ENCODE measurements around the gene FBRSL1. TPM values are rescaled to one million over a fixed set of nuclear protein-coding genes. Genes with fewer than 3 reads are reported as not detected.

The FBRSL1 gene
- total RNA-seq, 1 experiment from 2014 or later: 130 TPM

GRCh38 chr12:132535019-132535418, 45.1 kb downstream of the FBRSL1 start:
- BruUV-seq (replicated peaks): no TSS peak
- intact Hi-C loops (cut with micrococcal nuclease; ENCODE audit: unreplicated experiment): no loop called here
- POLR2A ChIA-PET (ENCODE audit: low non-redundant PET): no interaction called here
- no peaks in the 10 kb centered on the region for H3K36me3 ChIP-seq (ENCODE audit: insufficient read depth, low read length, poor library complexity, severe bottlenecking)
- no peak for DNase-seq (ENCODE audit: low spot score)
- H3K27ac ChIP-seq (ENCODE audit: low read depth, low read length, poor library complexity, severe bottlenecking): no peak overlapping the region
- H3K4me1 ChIP-seq (ENCODE audit: insufficient read depth, low read length, poor library complexity, severe bottlenecking): no peaks in the 10 kb centered on the region
- H3K27me3 ChIP-seq (replicated peaks; ENCODE audit: insufficient read depth, low read depth, low read length, poor library complexity): no peaks in the 10 kb centered on the region
- H3K9me3 ChIP-seq (ENCODE audit: low read depth, low read length, poor library complexity, severe bottlenecking): no peaks in the 10 kb centered on the region
- no peak for TF ChIP-seq CTCF (conservative IDR thresholded peaks at IDR 0.05; ENCODE audit: low read depth, low read length)
- no peak for TF ChIP-seq EZH2 (IDR thresholded peaks at IDR 0.05; ENCODE audit: borderline replicate concordance, low read depth, low read length, poor library complexity, severe bottlenecking)
- H3K4me3 ChIP-seq (ENCODE audit: low read depth, low read length, poor library complexity, severe bottlenecking): no peak overlapping the region
- CTCF ChIA-PET: no interaction called here

GRCh38 chr12:132536102-132536876, 46.3 kb downstream of the FBRSL1 start:
- ChIA-PET POLR2A (ENCODE audit: low non-redundant PET) (no interaction called here), CTCF (no interaction called here)
- intact Hi-C loops (cut with micrococcal nuclease; ENCODE audit: unreplicated experiment): no loop called here
- H3K27ac ChIP-seq (ENCODE audit: low read depth, low read length, poor library complexity, severe bottlenecking): no peak overlapping the region
- no peaks in the 10 kb centered on the region for H3K27me3 ChIP-seq (replicated peaks; ENCODE audit: insufficient read depth, low read depth, low read length, poor library complexity)
- no TSS peak for BruUV-seq (replicated peaks)
- no peaks in the 10 kb centered on the region for H3K9me3 ChIP-seq (ENCODE audit: low read depth, low read length, poor library complexity, severe bottlenecking)
- no peaks in the 10 kb centered on the region for H3K36me3 ChIP-seq (ENCODE audit: insufficient read depth, low read length, poor library complexity, severe bottlenecking)
- DNase-seq (ENCODE audit: low spot score): no peak
- H3K4me3 ChIP-seq (ENCODE audit: low read depth, low read length, poor library complexity, severe bottlenecking): no peak overlapping the region
- no peaks in the 10 kb centered on the region for H3K4me1 ChIP-seq (ENCODE audit: insufficient read depth, low read length, poor library complexity, severe bottlenecking)
- no peak for TF ChIP-seq EZH2 (IDR thresholded peaks at IDR 0.05; ENCODE audit: borderline replicate concordance, low read depth, low read length, poor library complexity, severe bottlenecking)
- TF ChIP-seq CTCF (conservative IDR thresholded peaks at IDR 0.05; ENCODE audit: low read depth, low read length): no peak

GRCh38 chr12:132537049-132537448, 47.1 kb downstream of the FBRSL1 start:
- no peaks in the 10 kb centered on the region for H3K9me3 ChIP-seq (ENCODE audit: low read depth, low read length, poor library complexity, severe bottlenecking)
- ChIA-PET CTCF (no interaction called here), POLR2A (ENCODE audit: low non-redundant PET) (no interaction called here)
- H3K27ac ChIP-seq (ENCODE audit: low read depth, low read length, poor library complexity, severe bottlenecking): no peak overlapping the region
- BruUV-seq (replicated peaks): no TSS peak
- no peaks in the 10 kb centered on the region for H3K27me3 ChIP-seq (replicated peaks; ENCODE audit: insufficient read depth, low read depth, low read length, poor library complexity)
- no peaks in the 10 kb centered on the region for H3K36me3 ChIP-seq (ENCODE audit: insufficient read depth, low read length, poor library complexity, severe bottlenecking)
- no peaks in the 10 kb centered on the region for H3K4me1 ChIP-seq (ENCODE audit: insufficient read depth, low read length, poor library complexity, severe bottlenecking)
- TF ChIP-seq CTCF (conservative IDR thresholded peaks at IDR 0.05; ENCODE audit: low read depth, low read length) (no peak), EZH2 (IDR thresholded peaks at IDR 0.05; ENCODE audit: borderline replicate concordance, low read depth, low read length, poor library complexity, severe bottlenecking) (no peak)
- no peak overlapping the region for H3K4me3 ChIP-seq (ENCODE audit: low read depth, low read length, poor library complexity, severe bottlenecking)
- intact Hi-C loops (cut with micrococcal nuclease; ENCODE audit: unreplicated experiment): no loop called here
- DNase-seq (ENCODE audit: low spot score): no peak
